GM12872 (cell line): ENCODE data around the gene ROCK2.

Experiments used
- CTCF ChIP-seq: IDR thresholded peaks from 3 replicates; pipeline ENCODE4 v1.5.1; 2011; ENCODE audit warnings: low read depth, mild to moderate bottlenecking, low read length, moderate library complexity; ENCODE audit not compliant: insufficient read depth

Gene ROCK2

GRCh38 chr2:11288431-11288830 lies 56.0 kb downstream of the ROCK2 start:
- TF ChIP-seq CTCF = no peak

- no peak for TF ChIP-seq CTCF
Observed at GRCh38 chr2:11286749-11287148, 57.7 kb downstream of the ROCK2 start.

GRCh38 chr2:11286323-11286722 lies 58.1 kb downstream of the ROCK2 start:
- TF ChIP-seq CTCF = no peak

- no peak for TF ChIP-seq CTCF
Observed at GRCh38 chr2:11285499-11285898, 58.9 kb downstream of the ROCK2 start.

- no peak for TF ChIP-seq CTCF
Observed at GRCh38 chr2:11281186-11281585, 63.2 kb downstream of the ROCK2 start.

- no peak for TF ChIP-seq CTCF
Observed at GRCh38 chr2:11280713-11281112, 63.7 kb downstream of the ROCK2 start.

- no peak for TF ChIP-seq CTCF
Observed at GRCh38 chr2:11279398-11279797, 65.0 kb downstream of the ROCK2 start.

GRCh38 chr2:11278219-11278618 lies 66.2 kb downstream of the ROCK2 start:
- TF ChIP-seq CTCF = no peak
